H9 (cell line): ENCODE measurements around the gene GRIA4. TPM values are rescaled to one million over a fixed set of nuclear protein-coding genes. Genes with fewer than 3 reads are reported as not detected.

Experiments used
- DNase-seq: peaks from one replicate; pipeline ENCODE4 v3.0.0-alpha.2; 2017
- H2AFZ ChIP-seq: one replicate; pipeline ENCODE4 v1.6.1; 2013; ENCODE audit warnings: mild to moderate bottlenecking, low read length, control low read depth, moderate library complexity
- H2AK5ac ChIP-seq: 2 replicates; pipeline ENCODE4 v1.6.1; 2013; ENCODE audit warnings: low read length, control low read depth, mixed read lengths; ENCODE audit not compliant: insufficient read length
- H2BK120ac ChIP-seq: one replicate; pipeline ENCODE4 v1.6.1; 2013; ENCODE audit warnings: low read depth, mild to moderate bottlenecking, low read length, control low read depth, inconsistent platforms; ENCODE audit not compliant: poor library complexity, severe bottlenecking
- H2BK12ac ChIP-seq: 2 replicates; pipeline ENCODE4 v1.6.1; 2013; ENCODE audit warnings: low read length, control low read depth, mixed read lengths, low read depth; ENCODE audit not compliant: insufficient read length
- H2BK15ac ChIP-seq: 2 replicates; pipeline ENCODE4 v1.6.1; 2013; ENCODE audit warnings: low read depth, low read length, control low read depth
- H2BK20ac ChIP-seq: one replicate; pipeline ENCODE4 v1.6.1; 2013; ENCODE audit warnings: low read depth, mild to moderate bottlenecking, low read length, control low read depth, inconsistent platforms; ENCODE audit not compliant: poor library complexity, severe bottlenecking
- H2BK5ac ChIP-seq: 2 replicates; pipeline ENCODE4 v1.6.1; 2013; ENCODE audit warnings: low read length, control low read depth, mixed read lengths; ENCODE audit not compliant: insufficient read length
- H3K14ac ChIP-seq: 2 replicates; pipeline ENCODE4 v1.6.1; 2013; ENCODE audit warnings: low read length, control low read depth; ENCODE audit not compliant: insufficient read depth
- H3K18ac ChIP-seq: 2 replicates; pipeline ENCODE4 v1.6.1; 2013; ENCODE audit warnings: low read depth, mild to moderate bottlenecking, mixed read lengths, low read length, control low read depth; ENCODE audit not compliant: insufficient read length
- H3K23ac ChIP-seq: 2 replicates; pipeline ENCODE4 v1.6.1; 2013; ENCODE audit warnings: low read length, control low read depth, mixed read lengths, low read depth; ENCODE audit not compliant: insufficient read length
- H3K23me2 ChIP-seq: 2 replicates; pipeline ENCODE4 v1.6.1; 2013; ENCODE audit warnings: low read depth, mild to moderate bottlenecking, mixed read lengths, low read length, control low read depth; ENCODE audit not compliant: insufficient read length, poor library complexity, severe bottlenecking
- H3K27ac ChIP-seq: 2 replicates; pipeline ENCODE4 v1.5.1; 2013; ENCODE audit warnings: low read length, control low read depth, mixed read lengths, low read depth; ENCODE audit not compliant: insufficient read length
- H3K27me3 ChIP-seq: 2 replicates; pipeline ENCODE4 v1.6.1; 2013; ENCODE audit warnings: low read length, control low read depth, inconsistent platforms; ENCODE audit not compliant: insufficient read depth
- H3K4ac ChIP-seq: 2 replicates; pipeline ENCODE4 v1.6.1; 2013; ENCODE audit warnings: low read depth, mild to moderate bottlenecking, control low read depth, inconsistent platforms, low read length, moderate library complexity
- H3K4me1 ChIP-seq: 2 replicates; pipeline ENCODE4 v1.6.1; 2013; ENCODE audit warnings: low read length, control low read depth, inconsistent platforms; ENCODE audit not compliant: insufficient read depth
- H3K4me2 ChIP-seq: 2 replicates; pipeline ENCODE4 v1.6.1; 2013; ENCODE audit warnings: low read length, control low read depth, mixed read lengths; ENCODE audit not compliant: insufficient read length, insufficient read depth
- H3K56ac ChIP-seq: 2 replicates; pipeline ENCODE4 v1.6.1; 2013; ENCODE audit warnings: low read depth, mild to moderate bottlenecking, mixed read lengths, low read length, control low read depth; ENCODE audit not compliant: insufficient read length
- H3K79me1 ChIP-seq: 2 replicates; pipeline ENCODE4 v1.6.1; 2013; ENCODE audit warnings: low read depth, mild to moderate bottlenecking, moderate library complexity, low read length, control low read depth, inconsistent platforms; ENCODE audit not compliant: insufficient read depth, poor library complexity, severe bottlenecking
- H3K79me2 ChIP-seq: 2 replicates; pipeline ENCODE4 v1.6.1; 2013; ENCODE audit warnings: low read length, control low read depth, inconsistent platforms; ENCODE audit not compliant: insufficient read depth
- H3K9ac ChIP-seq: 2 replicates; pipeline ENCODE4 v1.6.1; 2013; ENCODE audit warnings: low read length, control low read depth, mixed read lengths; ENCODE audit not compliant: insufficient read length; ENCODE audit errors: extremely low read depth
- H3K9me3 ChIP-seq: one replicate; pipeline ENCODE4 v1.6.1; 2013; ENCODE audit warnings: low read depth, low read length, inconsistent platforms; ENCODE audit not compliant: control insufficient read depth
- H3T11ph ChIP-seq: one replicate; pipeline ENCODE4 v1.6.1; 2013; ENCODE audit warnings: mild to moderate bottlenecking, low read length, control low read depth, inconsistent platforms
- H4K20me1 ChIP-seq: one replicate; pipeline ENCODE4 v1.6.1; 2013; ENCODE audit not compliant: control insufficient read depth, insufficient read length, insufficient read depth
- H4K5ac ChIP-seq: 2 replicates; pipeline ENCODE4 v1.6.1; 2013; ENCODE audit warnings: low read depth, mild to moderate bottlenecking, mixed read lengths, low read length, control low read depth; ENCODE audit not compliant: insufficient read length
- H4K8ac ChIP-seq: replicated peaks from 2 replicates; pipeline ENCODE4 v1.6.1; 2013; ENCODE audit warnings: low read length, control low read depth, mixed read lengths, low read depth; ENCODE audit not compliant: insufficient read length
- H4K91ac ChIP-seq: 2 replicates; pipeline ENCODE4 v1.6.1; 2013; ENCODE audit warnings: low read depth, mild to moderate bottlenecking, moderate library complexity, mixed read lengths, low read length, control low read depth; ENCODE audit not compliant: insufficient read length
- H3K27ac Mint-ChIP-seq, 3 experiments: 2 replicates in 2 of 3; 3 replicates in 1 of 3; pipeline ENCODE4 v1.8.0; 2020 to 2021; ENCODE audit warnings: mixed read lengths in 3 of 3, mild to moderate bottlenecking in 1 of 3, moderate library complexity in 1 of 3
- H3K27me3 Mint-ChIP-seq: 2 replicates; pipeline ENCODE4 v1.8.0; 2021; ENCODE audit warnings: low read depth, mild to moderate bottlenecking, moderate library complexity, mixed read lengths
- H3K36me3 Mint-ChIP-seq, 3 experiments: 2 replicates in 2 of 3; 3 replicates in 1 of 3; pipeline ENCODE4 v1.8.0; 2020 to 2021; ENCODE audit warnings: low read depth in 3 of 3, mixed read lengths in 3 of 3; ENCODE audit not compliant: insufficient read depth in 1 of 3
- H3K4me1 Mint-ChIP-seq, 2 experiments: 2 replicates each; pipeline ENCODE4 v1.8.0; 2020; ENCODE audit warnings: mixed read lengths in 2 of 2
- H3K4me3 Mint-ChIP-seq, 2 experiments: 2 replicates in 1 of 2; 3 replicates in 1 of 2; pipeline ENCODE4 v1.8.0; 2020 to 2021; ENCODE audit warnings: mild to moderate bottlenecking in 2 of 2, mixed read lengths in 2 of 2, moderate library complexity in 1 of 2
- H3K9me3 Mint-ChIP-seq, 2 experiments: 2 replicates in 1 of 2; 3 replicates in 1 of 2; pipeline ENCODE4 v1.8.0; 2020; ENCODE audit warnings: mild to moderate bottlenecking in 2 of 2, mixed read lengths in 2 of 2, moderate library complexity in 1 of 2
- CTCF ChIP-seq: fragments of 200-600 bp; sonication (generic); conservative IDR thresholded peaks from 3 replicates; pipeline ENCODE4 v1.8.0; 2021; ENCODE audit warnings: antibody characterized with exemption, mild to moderate bottlenecking
- WGBS: extraction: QIAGEN DNeasy Blood & Tissue Kit; methylation state at CpG from one replicate; pipeline ENCODE4 v1.1.7; 2013; ENCODE audit warnings: missing lambda C conversion rate, low lambda C conversion rate, mixed read lengths; ENCODE audit not compliant: insufficient read length; ENCODE audit errors: extremely low coverage; 5-methylcytosine and 5-hydroxymethylcytosine counted together
- total RNA-seq: library from RNA; stranded (reverse); gene quantifications from 2 replicates; pipeline ENCODE4 v1.2.1, GENCODE V29; 2021

GRIA4 gene
- total RNA-seq, 1 experiment from 2014 or later, result 0.83 TPM

- peak overlapping the region; percentile 56 for H2BK5ac ChIP-seq
- H3K79me2 ChIP-seq, result no peaks in the 10 kb centered on the region; the same call in 1 of the 2 replicates
- H3K27ac ChIP-seq, result peak overlapping the region; percentile 33
- H3K9me3 Mint-ChIP-seq, result no peaks in the 10 kb centered on the region
- H2BK120ac ChIP-seq, result no peak overlapping the region
- no peak overlapping the region for H3K14ac ChIP-seq
- TF ChIP-seq CTCF, result no peak
- no CpG with 5 or more reads among the region's 4 CpGs for WGBS
- H3K27me3 ChIP-seq, result no peaks in the 10 kb centered on the region
- H3K23ac ChIP-seq, result no peak overlapping the region
- peak overlapping the region; percentile 37 for H4K5ac ChIP-seq
- peaks cover 31 to 35% of the 10 kb centered on the region in 2 experiments for H3K4me1 Mint-ChIP-seq
- H2AFZ ChIP-seq, result no peak overlapping the region
- no peak overlapping the region for H2BK12ac ChIP-seq
- H3K23me2 ChIP-seq, result peaks cover 21% of the 10 kb centered on the region
- H3K4me2 ChIP-seq, result peak overlapping the region; percentile 71
- H3K27ac Mint-ChIP-seq, result peak overlapping the region in 2 of 3 experiments; percentile 50 to 98; a peak in 5 of 7 replicates
- no peak for DNase-seq
- no peak overlapping the region for H3K18ac ChIP-seq
- H3K4ac ChIP-seq, result no peak overlapping the region
- H3K9ac ChIP-seq, result peak overlapping the region; percentile 30
- H4K91ac ChIP-seq, result no peak overlapping the region
- peaks cover 4% of the 10 kb centered on the region for H3K4me1 ChIP-seq
- no peak overlapping the region for H2AK5ac ChIP-seq
- H3K56ac ChIP-seq, result no peak overlapping the region
- no peaks in the 10 kb centered on the region for H3K79me1 ChIP-seq
- H4K20me1 ChIP-seq, result no peaks in the 10 kb centered on the region
- H3K9me3 ChIP-seq, result no peaks in the 10 kb centered on the region
- H2BK20ac ChIP-seq, result no peak overlapping the region
- H3K4me3 Mint-ChIP-seq, result peak overlapping the region in 1 of 2 experiments; percentile 89; a peak in 3 of 5 replicates
- H3T11ph ChIP-seq, result no peak overlapping the region
- peaks cover 35% of the 10 kb centered on the region for H3K27me3 Mint-ChIP-seq
- H4K8ac ChIP-seq, result no peak overlapping the region
- H2BK15ac ChIP-seq, result no peak overlapping the region
- peaks cover 0 to 2% (median 0%) of the 10 kb centered on the region in 3 experiments; a peak in 1 of 7 replicates for H3K36me3 Mint-ChIP-seq
Observed at GRCh38 chr11:105612771-105613170, 2.9 kb downstream of the GRIA4 start.
